Mucosa of rectum (tissue), 2 donors: Measurements from ENCODE around the gene PRSS48.
A peak's percentile ranks its signal among the peaks of the same experiment; 100 is the strongest.

Source experiments
- H3K27ac ChIP-seq, 2 donors: one replicate each; pipeline ENCODE4 v1.7.0; 2013; ENCODE audit warnings: inconsistent platforms in 2 of 2, low read depth in 2 of 2, low read length in 2 of 2
- H3K27me3 ChIP-seq, 2 donors: one replicate each; pipeline ENCODE4 v1.7.0; 2013; ENCODE audit warnings: low read length in 2 of 2; ENCODE audit not compliant: control insufficient read depth in 2 of 2, insufficient read depth in 2 of 2
- H3K36me3 ChIP-seq, 2 donors: one replicate each; pipeline ENCODE4 v1.7.0; 2013; ENCODE audit warnings: low read length in 2 of 2; ENCODE audit not compliant: control insufficient read depth in 2 of 2, insufficient read depth in 2 of 2
- H3K4me1 ChIP-seq, 2 donors: one replicate each; pipeline ENCODE4 v1.7.0; 2013; ENCODE audit warnings: low read length in 2 of 2, mild to moderate bottlenecking in 1 of 2; ENCODE audit not compliant: control insufficient read depth in 2 of 2, insufficient read depth in 2 of 2
- H3K4me3 ChIP-seq, 2 donors: one replicate each; pipeline ENCODE4 v1.7.0; 2013; ENCODE audit warnings: low read length in 2 of 2
- H3K9ac ChIP-seq, 2 donors: one replicate each; pipeline ENCODE4 v1.7.0; 2013; ENCODE audit warnings: low read length in 2 of 2, low read depth in 1 of 2, mild to moderate bottlenecking in 1 of 2
- H3K9me3 ChIP-seq, 2 donors: one replicate each; pipeline ENCODE4 v1.7.0; 2013; ENCODE audit warnings: low read length in 2 of 2; ENCODE audit not compliant: control insufficient read depth in 2 of 2
- donor health status: healthy.
- donor health status: Normal muscosa, but diverticular disease.

PRSS48 gene

DNA sequence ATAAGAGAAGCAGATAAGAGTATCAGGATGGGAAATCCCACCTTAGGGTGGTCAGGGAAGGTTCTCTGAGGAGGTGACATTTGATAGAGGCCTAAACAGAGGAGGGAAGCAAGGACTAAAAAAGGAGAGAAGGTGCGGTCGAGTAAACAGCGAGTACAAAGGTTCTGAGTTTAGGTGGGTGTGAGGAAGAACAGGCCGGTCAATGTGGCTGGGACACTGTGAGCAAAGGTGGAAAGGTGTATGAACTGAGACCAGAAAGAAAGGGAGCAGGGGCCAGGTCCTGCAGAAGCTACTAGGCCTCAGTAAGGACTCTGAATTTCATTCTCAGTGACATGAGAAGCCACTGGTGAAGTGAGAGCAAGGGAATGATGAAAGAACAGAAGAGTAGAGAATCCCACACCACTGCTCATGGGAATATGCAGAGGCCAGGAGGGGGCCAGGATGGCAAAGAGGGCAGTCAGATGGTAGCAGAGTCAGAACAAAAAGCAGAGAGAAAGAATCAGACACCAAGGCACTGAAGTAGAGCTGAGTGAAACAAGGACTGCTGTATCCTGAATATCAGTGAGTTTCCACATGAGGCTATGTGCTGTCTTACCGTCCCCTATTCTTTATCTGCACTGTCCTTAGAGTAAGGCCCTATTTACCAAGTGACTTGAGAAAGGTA is 18.0 kb downstream of the PRSS48 start:
- H3K4me3 ChIP-seq: peak overlapping the region in 1 of 2 donors; percentile 4
- no peaks in the 10 kb centered on the region for H3K36me3 ChIP-seq
- H3K27ac ChIP-seq: peak overlapping the region; percentile 32 to 39
- no peaks in the 10 kb centered on the region for H3K9me3 ChIP-seq
- no peaks in the 10 kb centered on the region for H3K27me3 ChIP-seq
- H3K4me1 ChIP-seq: peaks cover 11 to 19% of the 10 kb centered on the region in 2 donors
- no peak overlapping the region for H3K9ac ChIP-seq

DNA sequence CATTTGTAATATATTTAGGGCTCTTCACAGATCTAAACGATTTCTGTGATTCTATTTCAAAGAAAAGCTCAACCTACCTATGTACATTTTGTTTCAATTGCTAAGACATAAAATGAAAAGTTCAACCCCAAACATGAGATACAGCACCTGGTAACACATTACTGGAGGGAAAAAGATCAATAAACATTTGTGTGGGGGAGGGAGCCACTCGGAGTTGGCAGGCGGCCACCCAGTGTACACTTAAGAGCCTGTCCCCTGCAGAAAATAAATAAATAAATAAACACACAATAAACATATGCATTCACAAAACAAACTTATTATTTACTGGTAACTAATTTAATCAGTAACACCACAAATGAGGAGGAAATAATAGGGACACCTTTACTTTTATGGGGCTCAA is 19.3 kb downstream of the PRSS48 start:
- H3K27ac ChIP-seq: no peak overlapping the region
- H3K9me3 ChIP-seq: no peaks in the 10 kb centered on the region
- H3K9ac ChIP-seq: no peak overlapping the region
- no peaks in the 10 kb centered on the region for H3K27me3 ChIP-seq
- peaks cover 11 to 19% of the 10 kb centered on the region in 2 donors for H3K4me1 ChIP-seq
- H3K4me3 ChIP-seq: no peak overlapping the region
- H3K36me3 ChIP-seq: no peaks in the 10 kb centered on the region

DNA sequence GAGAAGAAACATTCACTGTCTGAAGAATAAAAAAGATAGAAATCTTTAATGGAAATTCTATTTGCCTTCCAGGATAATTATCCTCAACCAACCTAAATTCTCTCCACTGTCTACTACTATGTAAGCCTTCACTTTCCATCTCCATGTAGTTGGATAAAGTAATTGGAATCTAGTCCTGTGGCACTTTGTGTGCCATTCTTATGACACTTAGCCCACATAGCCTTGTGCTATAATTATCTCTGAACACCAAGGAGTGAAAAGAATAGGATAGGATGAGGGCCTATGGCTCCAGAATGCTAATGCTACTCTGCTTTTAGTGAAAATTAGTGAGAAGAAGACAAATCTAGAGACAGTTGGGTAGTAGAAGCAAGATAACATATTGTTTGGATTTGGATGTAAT is 20.2 kb downstream of the PRSS48 start:
- H3K4me1 ChIP-seq: peaks cover 11 to 19% of the 10 kb centered on the region in 2 donors
- H3K27me3 ChIP-seq: no peaks in the 10 kb centered on the region
- no peak overlapping the region for H3K27ac ChIP-seq
- H3K4me3 ChIP-seq: no peak overlapping the region
- no peaks in the 10 kb centered on the region for H3K36me3 ChIP-seq
- H3K9ac ChIP-seq: no peak overlapping the region
- no peaks in the 10 kb centered on the region for H3K9me3 ChIP-seq

DNA sequence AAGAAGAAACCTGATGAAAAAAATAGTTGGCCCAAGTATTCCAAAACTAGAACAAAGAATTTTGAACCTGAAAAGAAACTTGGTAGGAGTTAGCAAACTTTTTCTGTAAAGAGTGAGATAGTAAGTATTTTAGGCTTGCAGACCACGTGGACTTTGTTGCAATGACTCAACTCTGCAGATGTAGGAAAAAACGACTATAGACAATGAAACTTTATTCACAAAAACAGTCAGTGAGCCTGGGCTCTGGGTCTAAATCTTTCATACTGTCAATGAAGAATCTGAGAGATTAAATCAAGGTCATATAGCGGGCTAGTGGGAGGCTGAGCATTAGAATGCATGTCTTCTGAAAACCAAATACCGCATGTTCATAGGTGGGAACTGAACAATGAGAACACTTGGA is 25.5 kb downstream of the PRSS48 start:
- Histone ChIP-seq H3K9me3 (no peaks in the 10 kb centered on the region), H3K27ac (no peak overlapping the region), H3K4me1 (peaks cover 0 to 3% of the 10 kb centered on the region in 2 donors), H3K9ac (no peak overlapping the region), H3K36me3 (no peaks in the 10 kb centered on the region), H3K27me3 (no peaks in the 10 kb centered on the region), H3K4me3 (no peak overlapping the region)

DNA sequence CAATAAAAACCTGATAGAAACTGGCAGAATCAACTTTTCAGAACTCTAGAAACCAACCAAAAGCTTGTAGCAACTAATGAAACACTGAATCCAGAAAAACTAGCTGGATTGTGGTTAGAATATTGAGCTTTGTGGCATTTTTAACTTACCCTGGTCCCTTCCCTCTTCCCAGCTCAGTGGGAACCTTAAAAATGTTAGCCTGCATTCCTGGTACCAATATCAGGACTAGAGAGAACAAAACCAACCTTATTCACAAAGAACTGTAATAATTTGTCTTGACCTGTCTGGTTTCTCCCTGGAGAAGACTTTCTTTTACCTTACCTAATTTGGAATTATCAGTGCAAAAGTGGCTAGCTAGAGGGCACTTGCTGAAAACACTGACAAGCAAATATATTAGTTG is 27.3 kb downstream of the PRSS48 start:
- Histone ChIP-seq H3K27me3 (no peaks in the 10 kb centered on the region), H3K4me1 (peaks cover 0 to 3% of the 10 kb centered on the region in 2 donors), H3K9me3 (no peaks in the 10 kb centered on the region), H3K4me3 (no peak overlapping the region), H3K27ac (no peak overlapping the region), H3K36me3 (no peaks in the 10 kb centered on the region), H3K9ac (no peak overlapping the region)

GRCh38 chr4:151304755-151305154 is 27.8 kb downstream of the PRSS48 start:
- Histone ChIP-seq H3K36me3 (no peaks in the 10 kb centered on the region), H3K27me3 (no peaks in the 10 kb centered on the region), H3K4me3 (no peak overlapping the region), H3K9me3 (no peaks in the 10 kb centered on the region), H3K9ac (no peak overlapping the region), H3K4me1 (peaks cover 0 to 3% of the 10 kb centered on the region in 2 donors), H3K27ac (no peak overlapping the region)

GRCh38 chr4:151310124-151310728 is 33.3 kb downstream of the PRSS48 start:
- Histone ChIP-seq H3K27ac (no peak overlapping the region), H3K9ac (no peak overlapping the region), H3K27me3 (no peaks in the 10 kb centered on the region), H3K36me3 (no peaks in the 10 kb centered on the region), H3K4me1 (peaks cover 2 to 24% of the 10 kb centered on the region in 2 donors), H3K4me3 (no peak overlapping the region), H3K9me3 (no peaks in the 10 kb centered on the region)

DNA sequence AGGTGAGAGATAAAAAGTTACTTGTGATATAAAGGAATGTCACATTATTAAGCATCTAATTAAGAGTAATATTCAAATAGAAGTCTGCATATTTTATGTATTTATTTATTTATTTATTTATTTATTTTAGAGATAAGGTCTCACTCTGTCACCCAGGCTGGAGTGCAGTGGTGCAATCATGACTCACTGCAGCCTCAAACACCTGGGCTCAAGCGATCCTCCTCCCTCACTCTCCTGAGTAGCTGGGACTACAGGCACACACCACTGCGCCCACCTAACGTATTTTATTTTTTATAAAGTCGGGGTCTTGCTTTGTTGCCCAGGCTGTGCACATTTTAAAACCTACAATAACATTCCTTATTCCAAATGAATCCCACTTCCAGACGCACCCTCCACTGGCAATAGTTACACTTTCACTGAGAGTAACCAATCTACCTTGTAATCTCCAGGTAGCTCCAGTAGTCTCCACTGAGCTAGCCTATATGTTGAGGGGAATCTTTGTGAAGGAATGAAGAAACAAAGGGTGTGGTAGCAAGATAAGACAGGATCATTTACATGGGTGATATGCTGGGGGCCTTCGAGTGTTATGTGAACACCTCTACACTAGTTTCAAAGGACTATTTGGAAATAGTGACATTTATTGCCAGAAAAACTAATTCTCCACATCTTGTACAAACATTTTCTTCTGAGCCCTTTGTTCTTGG is 36.5 kb downstream of the PRSS48 start:
- Histone ChIP-seq H3K4me1 (peaks cover 9 to 36% of the 10 kb centered on the region in 2 donors), H3K27ac (peak overlapping the region; percentile 36 to 41), H3K36me3 (no peaks in the 10 kb centered on the region), H3K9me3 (no peaks in the 10 kb centered on the region), H3K4me3 (peak overlapping the region in 1 of 2 donors; percentile 9), H3K9ac (no peak overlapping the region), H3K27me3 (no peaks in the 10 kb centered on the region)

DNA sequence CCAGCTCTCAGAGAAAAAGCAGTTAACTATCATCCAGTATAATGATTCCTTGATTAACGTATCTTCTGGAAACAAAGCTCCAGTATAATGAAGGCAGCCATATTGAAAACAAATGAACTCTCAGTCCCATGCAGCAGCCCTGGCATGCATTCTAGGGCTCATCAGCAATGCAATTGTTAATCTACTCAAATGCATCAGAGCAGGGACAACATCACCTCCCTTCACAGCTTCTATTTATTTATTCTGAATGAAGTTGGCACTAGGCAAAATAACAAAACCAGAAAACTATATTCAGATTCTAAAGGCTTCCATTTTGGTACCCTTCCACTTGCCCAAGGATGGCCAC is 37.0 kb downstream of the PRSS48 start:
- H3K4me3 ChIP-seq: peak overlapping the region in 1 of 2 donors; percentile 9
- H3K36me3 ChIP-seq: no peaks in the 10 kb centered on the region
- peak overlapping the region; percentile 36 to 41 for H3K27ac ChIP-seq
- no peaks in the 10 kb centered on the region for H3K27me3 ChIP-seq
- H3K9ac ChIP-seq: peak overlapping the region in 1 of 2 donors; percentile 5
- H3K4me1 ChIP-seq: peaks cover 9 to 36% of the 10 kb centered on the region in 2 donors
- no peaks in the 10 kb centered on the region for H3K9me3 ChIP-seq

DNA sequence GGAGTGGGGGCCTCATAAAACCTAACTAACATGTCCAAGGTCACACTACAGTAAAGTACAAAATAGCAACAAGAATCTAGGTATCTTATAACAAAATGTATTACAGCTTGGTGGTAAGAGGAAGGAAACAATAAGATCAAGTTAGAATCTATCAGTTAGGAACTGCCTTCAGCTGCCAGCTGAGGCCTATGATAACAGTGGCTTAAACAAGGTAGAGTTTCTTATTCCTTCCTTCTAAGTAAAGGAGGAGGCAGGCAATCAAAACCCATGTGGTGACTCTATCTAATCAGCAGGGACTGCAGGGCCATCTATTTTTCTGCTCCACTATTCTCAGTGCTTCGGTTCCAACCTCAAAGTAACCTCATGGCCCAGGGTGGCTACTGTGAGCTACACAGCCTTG is 37.5 kb downstream of the PRSS48 start:
- H3K27ac ChIP-seq: peak overlapping the region; percentile 5 to 36
- H3K36me3 ChIP-seq: no peaks in the 10 kb centered on the region
- no peak overlapping the region for H3K4me3 ChIP-seq
- H3K9ac ChIP-seq: no peak overlapping the region
- H3K9me3 ChIP-seq: no peaks in the 10 kb centered on the region
- H3K27me3 ChIP-seq: no peaks in the 10 kb centered on the region
- H3K4me1 ChIP-seq: peaks cover 9 to 36% of the 10 kb centered on the region in 2 donors
